ENCODE measurements around the gene ZFYVE9. TPM values are rescaled to one million over a fixed set of nuclear protein-coding genes. Genes with fewer than 3 reads are reported as not detected.

ZFYVE9 gene
- total and polyA plus RNA-seq, 2 of the 13 experiments (the other 11 are each of a cell fraction or from before 2014, with no cell fraction given), result 9.2 to 19.8 TPM

- TF ChIP-seq, protein P1, sequence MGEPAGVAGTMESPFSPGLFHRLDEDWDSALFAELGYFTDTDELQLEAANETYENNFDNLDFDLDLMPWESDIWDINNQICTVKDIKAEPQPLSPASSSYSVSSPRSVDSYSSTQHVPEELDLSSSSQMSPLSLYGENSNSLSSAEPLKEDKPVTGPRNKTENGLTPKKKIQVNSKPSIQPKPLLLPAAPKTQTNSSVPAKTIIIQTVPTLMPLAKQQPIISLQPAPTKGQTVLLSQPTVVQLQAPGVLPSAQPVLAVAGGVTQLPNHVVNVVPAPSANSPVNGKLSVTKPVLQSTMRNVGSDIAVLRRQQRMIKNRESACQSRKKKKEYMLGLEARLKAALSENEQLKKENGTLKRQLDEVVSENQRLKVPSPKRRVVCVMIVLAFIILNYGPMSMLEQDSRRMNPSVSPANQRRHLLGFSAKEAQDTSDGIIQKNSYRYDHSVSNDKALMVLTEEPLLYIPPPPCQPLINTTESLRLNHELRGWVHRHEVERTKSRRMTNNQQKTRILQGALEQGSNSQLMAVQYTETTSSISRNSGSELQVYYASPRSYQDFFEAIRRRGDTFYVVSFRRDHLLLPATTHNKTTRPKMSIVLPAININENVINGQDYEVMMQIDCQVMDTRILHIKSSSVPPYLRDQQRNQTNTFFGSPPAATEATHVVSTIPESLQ (CRISPR knock-in tag; conservative IDR thresholded peaks at IDR 0.05), result no peak
- TF ChIP-seq ZNF343 (CRISPR knock-in tag; IDR thresholded peaks at IDR 0.05) (no peak), JUNB (CRISPR knock-in tag; IDR thresholded peaks at IDR 0.05; ENCODE audit: borderline replicate concordance) (no peak), ZNF414 (CRISPR knock-in tag; IDR thresholded peaks at IDR 0.05) (no peak), ZFP82 (CRISPR knock-in tag; IDR thresholded peaks at IDR 0.05; ENCODE audit: borderline replicate concordance) (no peak), REXO4 (CRISPR knock-in tag; IDR thresholded peaks at IDR 0.05; ENCODE audit: borderline replicate concordance) (no peak), SP140L (CRISPR knock-in tag; IDR thresholded peaks at IDR 0.05; ENCODE audit: borderline replicate concordance) (0 out of 2 replicates have a peak, but pooled peaks have one; percentile 70), ZNF460 (CRISPR knock-in tag; IDR thresholded peaks at IDR 0.05; ENCODE audit: borderline replicate concordance) (no peak)
- TF ChIP-seq, protein P2, sequence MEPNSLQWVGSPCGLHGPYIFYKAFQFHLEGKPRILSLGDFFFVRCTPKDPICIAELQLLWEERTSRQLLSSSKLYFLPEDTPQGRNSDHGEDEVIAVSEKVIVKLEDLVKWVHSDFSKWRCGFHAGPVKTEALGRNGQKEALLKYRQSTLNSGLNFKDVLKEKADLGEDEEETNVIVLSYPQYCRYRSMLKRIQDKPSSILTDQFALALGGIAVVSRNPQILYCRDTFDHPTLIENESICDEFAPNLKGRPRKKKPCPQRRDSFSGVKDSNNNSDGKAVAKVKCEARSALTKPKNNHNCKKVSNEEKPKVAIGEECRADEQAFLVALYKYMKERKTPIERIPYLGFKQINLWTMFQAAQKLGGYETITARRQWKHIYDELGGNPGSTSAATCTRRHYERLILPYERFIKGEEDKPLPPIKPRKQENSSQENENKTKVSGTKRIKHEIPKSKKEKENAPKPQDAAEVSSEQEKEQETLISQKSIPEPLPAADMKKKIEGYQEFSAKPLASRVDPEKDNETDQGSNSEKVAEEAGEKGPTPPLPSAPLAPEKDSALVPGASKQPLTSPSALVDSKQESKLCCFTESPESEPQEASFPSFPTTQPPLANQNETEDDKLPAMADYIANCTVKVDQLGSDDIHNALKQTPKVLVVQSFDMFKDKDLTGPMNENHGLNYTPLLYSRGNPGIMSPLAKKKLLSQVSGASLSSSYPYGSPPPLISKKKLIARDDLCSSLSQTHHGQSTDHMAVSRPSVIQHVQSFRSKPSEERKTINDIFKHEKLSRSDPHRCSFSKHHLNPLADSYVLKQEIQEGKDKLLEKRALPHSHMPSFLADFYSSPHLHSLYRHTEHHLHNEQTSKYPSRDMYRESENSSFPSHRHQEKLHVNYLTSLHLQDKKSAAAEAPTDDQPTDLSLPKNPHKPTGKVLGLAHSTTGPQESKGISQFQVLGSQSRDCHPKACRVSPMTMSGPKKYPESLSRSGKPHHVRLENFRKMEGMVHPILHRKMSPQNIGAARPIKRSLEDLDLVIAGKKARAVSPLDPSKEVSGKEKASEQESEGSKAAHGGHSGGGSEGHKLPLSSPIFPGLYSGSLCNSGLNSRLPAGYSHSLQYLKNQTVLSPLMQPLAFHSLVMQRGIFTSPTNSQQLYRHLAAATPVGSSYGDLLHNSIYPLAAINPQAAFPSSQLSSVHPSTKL (CRISPR knock-in tag; IDR thresholded peaks at IDR 0.05), result peak; percentile 96
- TF ChIP-seq, protein P3, sequence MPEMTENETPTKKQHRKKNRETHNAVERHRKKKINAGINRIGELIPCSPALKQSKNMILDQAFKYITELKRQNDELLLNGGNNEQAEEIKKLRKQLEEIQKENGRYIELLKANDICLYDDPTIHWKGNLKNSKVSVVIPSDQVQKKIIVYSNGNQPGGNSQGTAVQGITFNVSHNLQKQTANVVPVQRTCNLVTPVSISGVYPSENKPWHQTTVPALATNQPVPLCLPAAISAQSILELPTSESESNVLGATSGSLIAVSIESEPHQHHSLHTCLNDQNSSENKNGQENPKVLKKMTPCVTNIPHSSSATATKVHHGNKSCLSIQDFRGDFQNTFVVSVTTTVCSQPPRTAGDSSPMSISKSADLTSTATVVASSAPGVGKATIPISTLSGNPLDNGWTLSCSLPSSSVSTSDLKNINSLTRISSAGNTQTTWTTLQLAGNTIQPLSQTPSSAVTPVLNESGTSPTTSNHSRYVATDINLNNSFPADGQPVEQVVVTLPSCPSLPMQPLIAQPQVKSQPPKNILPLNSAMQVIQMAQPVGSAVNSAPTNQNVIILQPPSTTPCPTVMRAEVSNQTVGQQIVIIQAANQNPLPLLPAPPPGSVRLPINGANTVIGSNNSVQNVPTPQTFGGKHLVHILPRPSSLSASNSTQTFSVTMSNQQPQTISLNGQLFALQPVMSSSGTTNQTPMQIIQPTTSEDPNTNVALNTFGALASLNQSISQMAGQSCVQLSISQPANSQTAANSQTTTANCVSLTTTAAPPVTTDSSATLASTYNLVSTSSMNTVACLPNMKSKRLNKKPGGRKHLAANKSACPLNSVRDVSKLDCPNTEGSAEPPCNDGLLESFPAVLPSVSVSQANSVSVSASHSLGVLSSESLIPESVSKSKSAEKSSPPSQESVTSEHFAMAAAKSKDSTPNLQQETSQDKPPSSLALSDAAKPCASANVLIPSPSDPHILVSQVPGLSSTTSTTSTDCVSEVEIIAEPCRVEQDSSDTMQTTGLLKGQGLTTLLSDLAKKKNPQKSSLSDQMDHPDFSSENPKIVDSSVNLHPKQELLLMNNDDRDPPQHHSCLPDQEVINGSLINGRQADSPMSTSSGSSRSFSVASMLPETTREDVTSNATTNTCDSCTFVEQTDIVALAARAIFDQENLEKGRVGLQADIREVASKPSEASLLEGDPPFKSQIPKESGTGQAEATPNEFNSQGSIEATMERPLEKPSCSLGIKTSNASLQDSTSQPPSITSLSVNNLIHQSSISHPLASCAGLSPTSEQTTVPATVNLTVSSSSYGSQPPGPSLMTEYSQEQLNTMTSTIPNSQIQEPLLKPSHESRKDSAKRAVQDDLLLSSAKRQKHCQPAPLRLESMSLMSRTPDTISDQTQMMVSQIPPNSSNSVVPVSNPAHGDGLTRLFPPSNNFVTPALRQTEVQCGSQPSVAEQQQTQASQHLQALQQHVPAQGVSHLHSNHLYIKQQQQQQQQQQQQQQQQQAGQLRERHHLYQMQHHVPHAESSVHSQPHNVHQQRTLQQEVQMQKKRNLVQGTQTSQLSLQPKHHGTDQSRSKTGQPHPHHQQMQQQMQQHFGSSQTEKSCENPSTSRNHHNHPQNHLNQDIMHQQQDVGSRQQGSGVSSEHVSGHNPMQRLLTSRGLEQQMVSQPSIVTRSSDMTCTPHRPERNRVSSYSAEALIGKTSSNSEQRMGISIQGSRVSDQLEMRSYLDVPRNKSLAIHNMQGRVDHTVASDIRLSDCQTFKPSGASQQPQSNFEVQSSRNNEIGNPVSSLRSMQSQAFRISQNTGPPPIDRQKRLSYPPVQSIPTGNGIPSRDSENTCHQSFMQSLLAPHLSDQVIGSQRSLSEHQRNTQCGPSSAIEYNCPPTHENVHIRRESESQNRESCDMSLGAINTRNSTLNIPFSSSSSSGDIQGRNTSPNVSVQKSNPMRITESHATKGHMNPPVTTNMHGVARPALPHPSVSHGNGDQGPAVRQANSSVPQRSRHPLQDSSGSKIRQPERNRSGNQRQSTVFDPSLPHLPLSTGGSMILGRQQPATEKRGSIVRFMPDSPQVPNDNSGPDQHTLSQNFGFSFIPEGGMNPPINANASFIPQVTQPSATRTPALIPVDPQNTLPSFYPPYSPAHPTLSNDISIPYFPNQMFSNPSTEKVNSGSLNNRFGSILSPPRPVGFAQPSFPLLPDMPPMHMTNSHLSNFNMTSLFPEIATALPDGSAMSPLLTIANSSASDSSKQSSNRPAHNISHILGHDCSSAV (CRISPR knock-in tag; IDR thresholded peaks at IDR 0.05; ENCODE audit: borderline replicate concordance), result no peak
- TF ChIP-seq, protein P4, sequence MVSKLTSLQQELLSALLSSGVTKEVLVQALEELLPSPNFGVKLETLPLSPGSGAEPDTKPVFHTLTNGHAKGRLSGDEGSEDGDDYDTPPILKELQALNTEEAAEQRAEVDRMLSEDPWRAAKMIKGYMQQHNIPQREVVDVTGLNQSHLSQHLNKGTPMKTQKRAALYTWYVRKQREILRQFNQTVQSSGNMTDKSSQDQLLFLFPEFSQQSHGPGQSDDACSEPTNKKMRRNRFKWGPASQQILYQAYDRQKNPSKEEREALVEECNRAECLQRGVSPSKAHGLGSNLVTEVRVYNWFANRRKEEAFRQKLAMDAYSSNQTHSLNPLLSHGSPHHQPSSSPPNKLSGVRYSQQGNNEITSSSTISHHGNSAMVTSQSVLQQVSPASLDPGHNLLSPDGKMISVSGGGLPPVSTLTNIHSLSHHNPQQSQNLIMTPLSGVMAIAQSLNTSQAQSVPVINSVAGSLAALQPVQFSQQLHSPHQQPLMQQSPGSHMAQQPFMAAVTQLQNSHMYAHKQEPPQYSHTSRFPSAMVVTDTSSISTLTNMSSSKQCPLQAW (CRISPR knock-in tag; IDR thresholded peaks at IDR 0.05), result 0 out of 2 replicates have a peak, but pooled peaks have one; percentile 27
Observed at GRCh38 chr1:52098139-52098871, 43.6 kb upstream of the ZFYVE9 start (continued).

Data from HepG2 (cell line).